ENCODE data around the gene CTSH. TPM values are rescaled to one million over a fixed set of nuclear protein-coding genes. Genes with fewer than 3 reads are reported as not detected.

CTSH gene
- total RNA-seq, 2 donors from 2014 or later: 61.9 to 101 TPM

DNA sequence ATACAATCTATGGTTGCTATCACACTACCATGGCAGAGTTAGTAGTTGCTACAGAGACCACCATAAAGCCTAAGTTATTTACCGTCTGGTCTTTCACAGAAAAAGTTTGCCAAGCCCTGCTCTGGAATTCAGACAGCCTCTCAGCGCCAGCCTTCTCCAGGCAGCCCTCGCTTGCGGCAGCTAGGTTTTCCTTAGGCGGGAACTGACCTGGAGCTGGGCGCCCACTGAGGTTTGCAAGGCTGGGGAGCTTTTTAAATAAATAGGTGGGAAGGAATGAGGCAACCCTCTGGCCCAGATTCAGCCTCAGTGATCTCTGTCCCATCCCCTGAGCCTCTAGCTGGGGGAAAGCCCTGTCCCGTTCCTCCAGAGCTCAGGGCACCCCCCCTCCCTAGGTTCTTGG, 1.2 kb downstream of the CTSH start:
- no peak overlapping the region for H3K4me3 ChIP-seq (ENCODE audit: low read length)
- no peaks in the 10 kb centered on the region for H3K36me3 ChIP-seq (ENCODE audit: control insufficient read depth, insufficient read depth, low read length)
- no peak for DNase-seq
- H3K36me3 Mint-ChIP-seq (ENCODE audit: low read depth): no peaks in the 10 kb centered on the region
- WGBS, 2 experiments (ENCODE audit: insufficient coverage in 1 of 2, insufficient read length in 1 of 2): 84 to 87% methylated on average over 3 to 7 of the region's 7 CpGs
- TF ChIP-seq, protein P1, sequence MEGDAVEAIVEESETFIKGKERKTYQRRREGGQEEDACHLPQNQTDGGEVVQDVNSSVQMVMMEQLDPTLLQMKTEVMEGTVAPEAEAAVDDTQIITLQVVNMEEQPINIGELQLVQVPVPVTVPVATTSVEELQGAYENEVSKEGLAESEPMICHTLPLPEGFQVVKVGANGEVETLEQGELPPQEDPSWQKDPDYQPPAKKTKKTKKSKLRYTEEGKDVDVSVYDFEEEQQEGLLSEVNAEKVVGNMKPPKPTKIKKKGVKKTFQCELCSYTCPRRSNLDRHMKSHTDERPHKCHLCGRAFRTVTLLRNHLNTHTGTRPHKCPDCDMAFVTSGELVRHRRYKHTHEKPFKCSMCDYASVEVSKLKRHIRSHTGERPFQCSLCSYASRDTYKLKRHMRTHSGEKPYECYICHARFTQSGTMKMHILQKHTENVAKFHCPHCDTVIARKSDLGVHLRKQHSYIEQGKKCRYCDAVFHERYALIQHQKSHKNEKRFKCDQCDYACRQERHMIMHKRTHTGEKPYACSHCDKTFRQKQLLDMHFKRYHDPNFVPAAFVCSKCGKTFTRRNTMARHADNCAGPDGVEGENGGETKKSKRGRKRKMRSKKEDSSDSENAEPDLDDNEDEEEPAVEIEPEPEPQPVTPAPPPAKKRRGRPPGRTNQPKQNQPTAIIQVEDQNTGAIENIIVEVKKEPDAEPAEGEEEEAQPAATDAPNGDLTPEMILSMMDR (conservative IDR thresholded peaks at IDR 0.05): no peak
- no peaks in the 10 kb centered on the region for H3K9me3 ChIP-seq (ENCODE audit: control insufficient read depth, low read length)
- no peak overlapping the region for H3K27ac ChIP-seq (ENCODE audit: low read depth, low read length)
- H3K4me3 Mint-ChIP-seq: peak overlapping the region; percentile 69
- H3K9me3 Mint-ChIP-seq: peaks cover 2% of the 10 kb centered on the region
- H3K27ac Mint-ChIP-seq: peak overlapping the region; percentile 66
- H3K4me1 ChIP-seq (ENCODE audit: control insufficient read depth, insufficient read depth, low read length): peaks cover 9% of the 10 kb centered on the region
- H3K27me3 ChIP-seq (ENCODE audit: control insufficient read depth, insufficient read depth, low read length, poor library complexity, severe bottlenecking): peaks cover 8% of the 10 kb centered on the region
- peaks cover 27% of the 10 kb centered on the region for H3K27me3 Mint-ChIP-seq (ENCODE audit: insufficient read depth)
- peaks cover 18% of the 10 kb centered on the region for H3K4me1 Mint-ChIP-seq
- no peak overlapping the region for H3K9ac ChIP-seq (ENCODE audit: extremely low read depth, low read length, poor library complexity, severe bottlenecking)

DNA sequence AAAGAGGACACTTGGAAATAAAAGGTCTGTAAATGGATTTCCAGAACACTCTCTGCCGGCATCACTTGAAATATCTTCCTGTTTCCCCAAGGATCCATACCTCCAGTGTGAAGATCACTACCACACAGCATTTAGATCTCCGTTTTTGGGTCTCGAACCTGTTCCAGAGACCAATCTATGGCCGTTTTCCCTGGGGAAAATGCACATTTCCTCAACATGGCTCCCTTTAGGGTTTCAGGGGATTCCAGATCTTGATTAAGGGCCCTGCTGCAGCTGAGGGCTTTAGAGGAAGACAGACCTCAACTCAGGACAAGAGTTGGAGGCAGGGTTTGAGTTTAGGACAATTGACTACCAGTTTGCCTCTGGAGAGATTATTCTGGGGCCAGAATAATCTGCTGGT, 2.1 kb downstream of the CTSH start:
- H3K36me3 ChIP-seq (ENCODE audit: control insufficient read depth, insufficient read depth, low read length): no peaks in the 10 kb centered on the region
- WGBS, 2 experiments (ENCODE audit: insufficient coverage in 1 of 2, insufficient read length in 1 of 2): 90 to 93% methylated on average over 4 of the region's 4 CpGs
- Mint-ChIP-seq H3K4me3 (no peak overlapping the region), H3K4me1 (peaks cover 10% of the 10 kb centered on the region), H3K27ac (no peak overlapping the region), H3K27me3 (ENCODE audit: insufficient read depth) (peaks cover 27% of the 10 kb centered on the region), H3K36me3 (ENCODE audit: low read depth) (peaks cover 4% of the 10 kb centered on the region), H3K9me3 (peaks cover 2% of the 10 kb centered on the region)
- TF ChIP-seq, protein P1 (conservative IDR thresholded peaks at IDR 0.05): no peak
- H3K27ac ChIP-seq (ENCODE audit: low read depth, low read length): no peak overlapping the region
- H3K9me3 ChIP-seq (ENCODE audit: control insufficient read depth, low read length): no peaks in the 10 kb centered on the region
- no peak for DNase-seq
- no peak overlapping the region for H3K4me3 ChIP-seq (ENCODE audit: low read length)
- H3K4me1 ChIP-seq (ENCODE audit: control insufficient read depth, insufficient read depth, low read length): peaks cover 9% of the 10 kb centered on the region
- peaks cover 8% of the 10 kb centered on the region for H3K27me3 ChIP-seq (ENCODE audit: control insufficient read depth, insufficient read depth, low read length, poor library complexity, severe bottlenecking)
- H3K9ac ChIP-seq (ENCODE audit: extremely low read depth, low read length, poor library complexity, severe bottlenecking): no peak overlapping the region

DNA sequence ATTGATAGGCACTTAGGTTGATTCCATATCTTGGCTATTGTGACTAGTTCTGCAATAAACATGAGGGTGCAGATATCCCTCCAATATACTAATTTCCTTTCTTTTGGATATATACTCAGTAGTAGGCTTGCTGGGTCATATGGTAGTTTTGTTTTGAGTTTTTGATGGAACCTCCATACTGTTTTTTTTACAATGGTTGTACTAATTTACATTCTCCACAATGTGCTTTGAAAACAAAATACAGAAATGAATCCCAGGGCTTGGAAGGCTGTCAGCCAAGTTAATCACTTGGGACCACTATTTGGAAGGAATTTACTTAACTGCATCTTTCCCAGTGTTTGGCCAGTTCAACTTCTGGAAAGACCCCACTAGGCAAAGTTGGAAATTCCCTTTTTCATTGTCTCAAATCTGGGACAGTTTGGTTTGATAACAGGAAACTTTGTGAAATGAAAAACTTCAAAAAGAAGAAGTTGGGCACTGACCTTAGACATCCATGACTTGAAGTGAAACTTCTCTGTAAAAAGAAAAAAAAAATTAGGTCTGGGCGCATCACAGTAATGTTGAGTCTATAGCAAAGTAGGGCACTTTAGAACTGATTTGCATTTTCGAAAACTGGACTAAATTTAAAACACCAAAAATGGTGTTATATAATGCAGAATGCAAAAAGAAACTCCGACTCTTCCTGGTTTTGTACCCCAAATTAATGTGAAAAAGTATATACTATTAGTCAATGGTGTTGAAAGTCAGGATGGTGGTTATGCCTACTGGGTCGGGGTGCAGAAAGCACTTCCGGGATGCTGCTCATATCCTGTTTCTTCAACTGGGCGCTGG, 6.0 kb downstream of the CTSH start:
- Histone ChIP-seq H3K4me3 (ENCODE audit: low read length) (no peak overlapping the region), H3K9ac (ENCODE audit: extremely low read depth, low read length, poor library complexity, severe bottlenecking) (no peak overlapping the region), H3K4me1 (ENCODE audit: control insufficient read depth, insufficient read depth, low read length) (peaks cover 3% of the 10 kb centered on the region), H3K9me3 (ENCODE audit: control insufficient read depth, low read length) (no peaks in the 10 kb centered on the region), H3K27ac (ENCODE audit: low read depth, low read length) (no peak overlapping the region), H3K27me3 (ENCODE audit: control insufficient read depth, insufficient read depth, low read length, poor library complexity, severe bottlenecking) (peaks cover 1% of the 10 kb centered on the region), H3K36me3 (ENCODE audit: control insufficient read depth, insufficient read depth, low read length) (peaks cover 18% of the 10 kb centered on the region)
- WGBS, 2 experiments (ENCODE audit: insufficient coverage in 1 of 2, insufficient read length in 1 of 2): 92% methylated on average over 5 to 6 of the region's 6 CpGs
- H3K9me3 Mint-ChIP-seq: peaks cover 2% of the 10 kb centered on the region
- H3K27me3 Mint-ChIP-seq (ENCODE audit: insufficient read depth): peaks cover 15% of the 10 kb centered on the region
- DNase-seq: no peak
- peaks cover 5% of the 10 kb centered on the region for H3K4me1 Mint-ChIP-seq
- TF ChIP-seq, protein P1 (conservative IDR thresholded peaks at IDR 0.05): no peak
- H3K4me3 Mint-ChIP-seq: no peak overlapping the region
- peaks cover 11% of the 10 kb centered on the region for H3K36me3 Mint-ChIP-seq (ENCODE audit: low read depth)
- H3K27ac Mint-ChIP-seq: no peak overlapping the region

Data from endodermal cell (in vitro differentiated cells).